Liver (tissue), 9 donors: ENCODE measurements around the gene ARHGEF26. TPM values are rescaled to one million over a fixed set of nuclear protein-coding genes. Genes with fewer than 3 reads are reported as not detected.

Source experiments
- DNase-seq: peaks from one replicate; pipeline ENCODE4 v3.0.0-alpha.2; 2017; ENCODE audit warnings: low spot score
- H3K27ac ChIP-seq, 2 donors: one replicate each; pipeline ENCODE4 v1.7.0; 2013; ENCODE audit warnings: inconsistent platforms in 2 of 2, low read length in 2 of 2, control low read depth in 1 of 2, low read depth in 1 of 2, mild to moderate bottlenecking in 1 of 2
- H3K27me3 ChIP-seq, 4 donors: one replicate each; pipeline versions ENCODE4 v1.6.1 to v1.7.0; 2013; ENCODE audit warnings: low read length in 3 of 4, inconsistent platforms in 1 of 4, mild to moderate bottlenecking in 1 of 4, moderate library complexity in 1 of 4; ENCODE audit not compliant: control insufficient read depth in 4 of 4, insufficient read depth in 4 of 4
- H3K36me3 ChIP-seq, 4 donors: one replicate each; pipeline versions ENCODE4 v1.6.1 to v1.7.0; 2013; ENCODE audit warnings: low read length in 3 of 4, mild to moderate bottlenecking in 3 of 4, low read depth in 1 of 4, moderate library complexity in 1 of 4; ENCODE audit not compliant: control insufficient read depth in 4 of 4, insufficient read depth in 3 of 4
- H3K4me1 ChIP-seq, 4 donors: one replicate each; pipeline versions ENCODE4 v1.6.1 to v1.7.0; 2013; ENCODE audit warnings: low read length in 3 of 4, mild to moderate bottlenecking in 3 of 4, moderate library complexity in 1 of 4; ENCODE audit not compliant: control insufficient read depth in 4 of 4, insufficient read depth in 4 of 4
- H3K4me3 ChIP-seq, 3 donors: one replicate each; pipeline versions ENCODE4 v1.6.1 to v1.7.0; 2013; ENCODE audit warnings: low read length in 3 of 3, control low read depth in 1 of 3, low read depth in 1 of 3, mild to moderate bottlenecking in 1 of 3
- H3K9ac ChIP-seq, 2 donors: one replicate each; pipeline ENCODE4 v1.7.0; 2013; ENCODE audit warnings: low read length in 2 of 2, mild to moderate bottlenecking in 2 of 2, moderate library complexity in 2 of 2, control low read depth in 1 of 2, low read depth in 1 of 2
- H3K9me3 ChIP-seq, 4 donors: one replicate each; pipeline versions ENCODE4 v1.6.1 to v1.7.0; 2013; ENCODE audit warnings: low read length in 3 of 4; ENCODE audit not compliant: control insufficient read depth in 4 of 4
- EGR1 ChIP-seq, 2 donors: IDR thresholded peaks; 2 replicates each; pipeline ENCODE4 v1.6.1; 2016 to 2018; ENCODE audit warnings: antibody characterized with exemption in 2 of 2, low read depth in 2 of 2
- FOXA1 ChIP-seq: IDR thresholded peaks from 2 replicates; pipeline ENCODE4 v1.6.1; 2016; ENCODE audit warnings: antibody characterized with exemption
- FOXA2 ChIP-seq: IDR thresholded peaks from 2 replicates; pipeline ENCODE4 v1.6.1; 2016; ENCODE audit warnings: antibody characterized with exemption
- GABPA ChIP-seq, 2 donors: IDR thresholded peaks in 1 of 2; conservative IDR thresholded peaks in 1 of 2; 2 replicates each; pipeline ENCODE4 v1.6.1; 2016; ENCODE audit warnings: antibody characterized with exemption in 2 of 2, mild to moderate bottlenecking in 1 of 2, moderate library complexity in 1 of 2
- HNF4A ChIP-seq, 2 donors: conservative IDR thresholded peaks; 2 replicates each; pipeline ENCODE4 v1.6.1; 2016; ENCODE audit warnings: antibody characterized with exemption in 2 of 2, mild to moderate bottlenecking in 2 of 2
- HNF4G ChIP-seq: IDR thresholded peaks from 2 replicates; pipeline ENCODE4 v1.6.1; 2016; ENCODE audit warnings: antibody characterized with exemption
- JUND ChIP-seq, 2 donors: IDR thresholded peaks; 2 replicates each; pipeline ENCODE4 v1.6.1; 2016; ENCODE audit warnings: antibody characterized with exemption in 2 of 2
- RAD21 ChIP-seq, 2 donors: IDR thresholded peaks; 2 replicates each; pipeline ENCODE4 v1.6.1; 2016; ENCODE audit warnings: antibody characterized with exemption in 2 of 2, mild to moderate bottlenecking in 2 of 2
- RXRA ChIP-seq, 2 donors: IDR thresholded peaks; 2 replicates each; pipeline ENCODE4 v1.6.1; 2017 to 2018; ENCODE audit warnings: antibody characterized with exemption in 2 of 2, mild to moderate bottlenecking in 1 of 2
- SP1 ChIP-seq: IDR thresholded peaks from 2 replicates; pipeline ENCODE4 v1.6.1; 2018; ENCODE audit warnings: antibody characterized with exemption, mild to moderate bottlenecking
- TAF1 ChIP-seq: conservative IDR thresholded peaks from 2 replicates; pipeline ENCODE4 v1.6.1; 2016; ENCODE audit warnings: antibody characterized with exemption, mild to moderate bottlenecking
- WGBS: extraction: QIAGEN DNeasy Blood & Tissue Kit; methylation state at CpG from one replicate; pipeline ENCODE4 v1.1.7; 2013; 5-methylcytosine and 5-hydroxymethylcytosine counted together
- polyA plus RNA-seq, 2 donors: library from polyadenylated mRNA; stranded (reverse) in 1 of 2; unstranded in 1 of 2; fragments of 200-250 nt in 1 of 2; fragments of >200 nt in 1 of 2; fragmentation: Nextera tagmentation in 1 of 2; extraction: Ambion mirVana in 1 of 2; gene quantifications; one replicate each; pipeline versions ENCODE4 v1.2.1 to v1.2.3, GENCODE V29; 2013 to 2015
- total RNA-seq, 2 donors: library from RNA; depleted of rRNA; stranded (reverse); fragments of >200 nt; gene quantifications; one replicate each; pipeline ENCODE4 v1.2.3, GENCODE V29; 2014
- TF ChIP-seq, protein P1 (sequence below): IDR thresholded peaks from 2 replicates; pipeline ENCODE4 v1.6.1; 2016; ENCODE audit warnings: antibody characterized with exemption
- TF ChIP-seq, protein P2 (sequence below): IDR thresholded peaks from 2 replicates; pipeline ENCODE4 v1.6.1; 2016; ENCODE audit warnings: antibody characterized with exemption
- TF ChIP-seq, protein P3 (sequence below): IDR thresholded peaks from 2 replicates; pipeline ENCODE4 v1.6.1; 2016; ENCODE audit warnings: antibody characterized with exemption
- TF ChIP-seq, protein P4 (sequence below): fragments of 150-350 bp; IDR thresholded peaks from 2 replicates; pipeline ENCODE4 v1.5.1; 2017; ENCODE audit warnings: improper control_type of control experiment, low read depth, low read length; ENCODE audit not compliant: missing input control
- TF ChIP-seq, protein P5 (sequence below): IDR thresholded peaks from 2 replicates; pipeline ENCODE4 v1.6.1; 2016; ENCODE audit warnings: antibody characterized with exemption, mild to moderate bottlenecking
- donor health status: healthy.
- donor health status: healthy.
- donor health status: healthy.
- donor health status: healthy.
- donor health status: healthy.

The ARHGEF26 gene
- total and polyA plus RNA-seq, 4 donors: 1.4 to 27.9 (median 18.7) TPM

DNA sequence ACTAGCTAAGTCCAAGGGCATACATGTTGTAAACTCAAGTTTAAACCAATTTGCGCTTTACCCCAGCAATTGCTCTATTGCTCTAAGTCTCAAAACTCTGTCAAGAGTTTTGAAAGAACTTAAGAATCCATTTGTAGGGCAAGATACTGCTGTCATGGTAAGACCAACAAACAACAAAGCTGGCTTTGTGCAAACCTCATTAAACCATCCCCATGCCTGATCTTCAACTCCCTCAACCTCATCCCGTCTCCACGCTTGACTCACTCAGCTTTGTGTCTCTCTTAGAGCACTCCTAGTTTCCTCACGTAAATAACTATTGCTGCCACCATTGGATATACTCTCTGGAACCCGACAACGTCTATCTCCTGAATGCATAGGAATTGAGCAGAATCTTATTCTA is 20.6 kb upstream of the ARHGEF26 start:
- DNase-seq: no peak
- Histone ChIP-seq H3K27ac (no peak overlapping the region), H3K9me3 (no peaks in the 10 kb centered on the region), H3K4me1 (no peaks in the 10 kb centered on the region), H3K4me3 (no peak overlapping the region), H3K36me3 (no peaks in the 10 kb centered on the region), H3K27me3 (no peaks in the 10 kb centered on the region), H3K9ac (no peak overlapping the region)
- WGBS: 95% methylated on average over 6 of the region's 6 CpGs
- TF ChIP-seq HNF4A (conservative IDR thresholded peaks at IDR 0.05) (no peak), EGR1 (IDR thresholded peaks at IDR 0.05; ENCODE audit: low read depth in 2 of 2) (no peak), JUND (IDR thresholded peaks at IDR 0.05) (no peak), FOXA2 (no peak), TAF1 (no peak), GABPA (IDR thresholded peaks at IDR 0.05 in 1 of 2, conservative IDR thresholded peaks at IDR 0.05 in 1 of 2) (no peak), RAD21 (IDR thresholded peaks at IDR 0.05) (no peak), SP1 (no peak)
- TF ChIP-seq, protein P1, sequence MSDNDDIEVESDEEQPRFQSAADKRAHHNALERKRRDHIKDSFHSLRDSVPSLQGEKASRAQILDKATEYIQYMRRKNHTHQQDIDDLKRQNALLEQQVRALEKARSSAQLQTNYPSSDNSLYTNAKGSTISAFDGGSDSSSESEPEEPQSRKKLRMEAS: no peak
- TF ChIP-seq, protein P2, sequence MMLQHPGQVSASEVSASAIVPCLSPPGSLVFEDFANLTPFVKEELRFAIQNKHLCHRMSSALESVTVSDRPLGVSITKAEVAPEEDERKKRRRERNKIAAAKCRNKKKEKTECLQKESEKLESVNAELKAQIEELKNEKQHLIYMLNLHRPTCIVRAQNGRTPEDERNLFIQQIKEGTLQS: no peak
- TF ChIP-seq, protein P3, sequence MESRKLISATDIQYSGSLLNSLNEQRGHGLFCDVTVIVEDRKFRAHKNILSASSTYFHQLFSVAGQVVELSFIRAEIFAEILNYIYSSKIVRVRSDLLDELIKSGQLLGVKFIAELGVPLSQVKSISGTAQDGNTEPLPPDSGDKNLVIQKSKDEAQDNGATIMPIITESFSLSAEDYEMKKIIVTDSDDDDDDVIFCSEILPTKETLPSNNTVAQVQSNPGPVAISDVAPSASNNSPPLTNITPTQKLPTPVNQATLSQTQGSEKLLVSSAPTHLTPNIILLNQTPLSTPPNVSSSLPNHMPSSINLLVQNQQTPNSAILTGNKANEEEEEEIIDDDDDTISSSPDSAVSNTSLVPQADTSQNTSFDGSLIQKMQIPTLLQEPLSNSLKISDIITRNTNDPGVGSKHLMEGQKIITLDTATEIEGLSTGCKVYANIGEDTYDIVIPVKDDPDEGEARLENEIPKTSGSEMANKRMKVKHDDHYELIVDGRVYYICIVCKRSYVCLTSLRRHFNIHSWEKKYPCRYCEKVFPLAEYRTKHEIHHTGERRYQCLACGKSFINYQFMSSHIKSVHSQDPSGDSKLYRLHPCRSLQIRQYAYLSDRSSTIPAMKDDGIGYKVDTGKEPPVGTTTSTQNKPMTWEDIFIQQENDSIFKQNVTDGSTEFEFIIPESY: no peak
- TF ChIP-seq, protein P4, sequence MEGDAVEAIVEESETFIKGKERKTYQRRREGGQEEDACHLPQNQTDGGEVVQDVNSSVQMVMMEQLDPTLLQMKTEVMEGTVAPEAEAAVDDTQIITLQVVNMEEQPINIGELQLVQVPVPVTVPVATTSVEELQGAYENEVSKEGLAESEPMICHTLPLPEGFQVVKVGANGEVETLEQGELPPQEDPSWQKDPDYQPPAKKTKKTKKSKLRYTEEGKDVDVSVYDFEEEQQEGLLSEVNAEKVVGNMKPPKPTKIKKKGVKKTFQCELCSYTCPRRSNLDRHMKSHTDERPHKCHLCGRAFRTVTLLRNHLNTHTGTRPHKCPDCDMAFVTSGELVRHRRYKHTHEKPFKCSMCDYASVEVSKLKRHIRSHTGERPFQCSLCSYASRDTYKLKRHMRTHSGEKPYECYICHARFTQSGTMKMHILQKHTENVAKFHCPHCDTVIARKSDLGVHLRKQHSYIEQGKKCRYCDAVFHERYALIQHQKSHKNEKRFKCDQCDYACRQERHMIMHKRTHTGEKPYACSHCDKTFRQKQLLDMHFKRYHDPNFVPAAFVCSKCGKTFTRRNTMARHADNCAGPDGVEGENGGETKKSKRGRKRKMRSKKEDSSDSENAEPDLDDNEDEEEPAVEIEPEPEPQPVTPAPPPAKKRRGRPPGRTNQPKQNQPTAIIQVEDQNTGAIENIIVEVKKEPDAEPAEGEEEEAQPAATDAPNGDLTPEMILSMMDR: no peak

DNA sequence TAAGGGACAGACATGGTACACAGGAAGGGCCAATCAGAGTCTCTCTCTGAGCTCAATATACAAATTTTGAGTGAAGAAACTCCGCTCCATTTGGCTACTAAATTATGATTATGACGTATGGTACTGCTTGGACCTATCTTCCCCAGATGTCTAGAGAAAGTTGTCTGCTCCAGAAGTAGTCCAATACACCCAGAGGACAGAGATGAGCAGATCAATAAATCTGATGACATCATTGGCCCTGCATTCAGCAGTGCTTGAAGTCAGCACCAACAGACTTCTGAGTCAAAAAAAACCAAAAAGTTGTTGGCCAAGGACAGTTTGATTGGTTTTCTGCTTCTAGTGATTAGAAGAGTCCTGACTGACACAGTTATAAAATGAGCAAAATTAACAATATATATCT is 19.9 kb upstream of the ARHGEF26 start:
- no peak overlapping the region for H3K4me3 ChIP-seq
- 95% methylated on average over 2 of the region's 2 CpGs for WGBS

DNA sequence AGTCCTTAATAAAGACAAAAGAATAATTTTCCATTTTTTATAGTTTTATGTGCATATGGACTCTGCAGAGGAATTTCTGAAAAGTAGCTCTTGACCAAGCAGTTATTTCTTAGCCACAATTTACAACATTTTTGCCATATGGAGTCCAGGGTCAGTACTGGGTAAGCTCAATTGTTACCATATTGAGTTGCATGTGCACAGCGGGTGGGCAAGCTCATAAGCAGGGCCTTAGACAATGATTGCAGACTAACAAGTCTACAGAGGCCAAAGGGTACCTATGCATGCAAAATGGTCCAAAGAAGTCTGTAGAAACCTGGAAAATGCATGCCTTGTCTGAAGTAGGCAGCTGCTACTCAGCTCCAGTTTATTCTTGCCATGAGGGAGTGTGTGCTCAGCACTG is 19.0 kb upstream of the ARHGEF26 start:
- TF ChIP-seq FOXA1 (no peak), FOXA2 (no peak), HNF4G (no peak), SP1 (no peak), GABPA (IDR thresholded peaks at IDR 0.05 in 1 of 2, conservative IDR thresholded peaks at IDR 0.05 in 1 of 2) (no peak), JUND (IDR thresholded peaks at IDR 0.05) (no peak), RXRA (IDR thresholded peaks at IDR 0.05) (no peak)
- TF ChIP-seq, protein P1: no peak
- TF ChIP-seq, protein P5, sequence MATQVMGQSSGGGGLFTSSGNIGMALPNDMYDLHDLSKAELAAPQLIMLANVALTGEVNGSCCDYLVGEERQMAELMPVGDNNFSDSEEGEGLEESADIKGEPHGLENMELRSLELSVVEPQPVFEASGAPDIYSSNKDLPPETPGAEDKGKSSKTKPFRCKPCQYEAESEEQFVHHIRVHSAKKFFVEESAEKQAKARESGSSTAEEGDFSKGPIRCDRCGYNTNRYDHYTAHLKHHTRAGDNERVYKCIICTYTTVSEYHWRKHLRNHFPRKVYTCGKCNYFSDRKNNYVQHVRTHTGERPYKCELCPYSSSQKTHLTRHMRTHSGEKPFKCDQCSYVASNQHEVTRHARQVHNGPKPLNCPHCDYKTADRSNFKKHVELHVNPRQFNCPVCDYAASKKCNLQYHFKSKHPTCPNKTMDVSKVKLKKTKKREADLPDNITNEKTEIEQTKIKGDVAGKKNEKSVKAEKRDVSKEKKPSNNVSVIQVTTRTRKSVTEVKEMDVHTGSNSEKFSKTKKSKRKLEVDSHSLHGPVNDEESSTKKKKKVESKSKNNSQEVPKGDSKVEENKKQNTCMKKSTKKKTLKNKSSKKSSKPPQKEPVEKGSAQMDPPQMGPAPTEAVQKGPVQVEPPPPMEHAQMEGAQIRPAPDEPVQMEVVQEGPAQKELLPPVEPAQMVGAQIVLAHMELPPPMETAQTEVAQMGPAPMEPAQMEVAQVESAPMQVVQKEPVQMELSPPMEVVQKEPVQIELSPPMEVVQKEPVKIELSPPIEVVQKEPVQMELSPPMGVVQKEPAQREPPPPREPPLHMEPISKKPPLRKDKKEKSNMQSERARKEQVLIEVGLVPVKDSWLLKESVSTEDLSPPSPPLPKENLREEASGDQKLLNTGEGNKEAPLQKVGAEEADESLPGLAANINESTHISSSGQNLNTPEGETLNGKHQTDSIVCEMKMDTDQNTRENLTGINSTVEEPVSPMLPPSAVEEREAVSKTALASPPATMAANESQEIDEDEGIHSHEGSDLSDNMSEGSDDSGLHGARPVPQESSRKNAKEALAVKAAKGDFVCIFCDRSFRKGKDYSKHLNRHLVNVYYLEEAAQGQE: no peak
- TF ChIP-seq, protein P2: no peak
- TF ChIP-seq, protein P3: no peak
- no peak overlapping the region for H3K4me3 ChIP-seq
- H3K27me3 ChIP-seq: no peaks in the 10 kb centered on the region
- no peaks in the 10 kb centered on the region for H3K4me1 ChIP-seq
- no peak overlapping the region for H3K27ac ChIP-seq
- H3K9ac ChIP-seq: no peak overlapping the region
- WGBS: 95% methylated on average over 1 of the region's 1 CpG
- no peak for DNase-seq
- H3K9me3 ChIP-seq: no peaks in the 10 kb centered on the region
- no peaks in the 10 kb centered on the region for H3K36me3 ChIP-seq

More for the DNA sequence above, 19.9 kb upstream of the ARHGEF26 start:
- no peak for TF ChIP-seq JUND (IDR thresholded peaks at IDR 0.05)
- no peak for TF ChIP-seq GABPA (IDR thresholded peaks at IDR 0.05 in 1 of 2, conservative IDR thresholded peaks at IDR 0.05 in 1 of 2)
- no peak for TF ChIP-seq FOXA2
- no peak for TF ChIP-seq RAD21 (IDR thresholded peaks at IDR 0.05)
- TF ChIP-seq HNF4G: no peak
- Histone ChIP-seq H3K4me1 (no peaks in the 10 kb centered on the region), H3K27me3 (no peaks in the 10 kb centered on the region), H3K9me3 (no peaks in the 10 kb centered on the region), H3K27ac (no peak overlapping the region), H3K9ac (no peak overlapping the region), H3K36me3 (no peaks in the 10 kb centered on the region)
- DNase-seq: no peak
